Fibroblast of pulmonary artery (primary cell): Measurements from ENCODE around the gene SYNGR4.

Source experiments
- DNase-seq: peaks from one replicate; pipeline ENCODE4 v3.0.0-alpha.2; 2010; ENCODE audit warnings: low read depth
- H3K4me3 ChIP-seq: replicated peaks from 2 replicates; pipeline ENCODE4 v1.5.1; 2011; ENCODE audit warnings: low read depth, mild to moderate bottlenecking, control low read depth, low read length, moderate library complexity
- CTCF ChIP-seq: IDR thresholded peaks from 2 replicates; pipeline ENCODE4 v1.5.1; 2011; ENCODE audit warnings: mild to moderate bottlenecking, control low read depth, low read length, inconsistent platforms; ENCODE audit errors: missing control alignments

Gene SYNGR4

GRCh38 chr19:48397263-48398101 lies 33.3 kb downstream of the SYNGR4 start:
- no peak for TF ChIP-seq CTCF
- peak overlapping the region; percentile 60 for H3K4me3 ChIP-seq
- DNase-seq, result no peak

DNA sequence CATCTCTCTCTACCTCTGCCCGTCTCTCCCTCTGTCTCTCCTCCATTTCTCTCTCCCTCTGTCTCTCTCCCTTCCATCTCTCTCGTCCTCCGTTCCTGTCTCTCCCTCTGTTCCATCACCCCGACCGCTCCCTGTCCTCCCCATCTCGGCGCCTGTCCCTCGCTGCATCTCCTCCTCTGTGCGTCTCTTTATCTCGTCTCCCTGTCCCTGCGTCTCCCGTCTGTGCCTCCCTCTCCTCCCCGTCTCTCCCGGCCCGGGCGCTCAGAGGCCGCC lies 33.9 kb downstream of the SYNGR4 start:
- TF ChIP-seq CTCF, result no peak
- H3K4me3 ChIP-seq, result peak overlapping the region; percentile 60
- DNase-seq, result no peak

DNA sequence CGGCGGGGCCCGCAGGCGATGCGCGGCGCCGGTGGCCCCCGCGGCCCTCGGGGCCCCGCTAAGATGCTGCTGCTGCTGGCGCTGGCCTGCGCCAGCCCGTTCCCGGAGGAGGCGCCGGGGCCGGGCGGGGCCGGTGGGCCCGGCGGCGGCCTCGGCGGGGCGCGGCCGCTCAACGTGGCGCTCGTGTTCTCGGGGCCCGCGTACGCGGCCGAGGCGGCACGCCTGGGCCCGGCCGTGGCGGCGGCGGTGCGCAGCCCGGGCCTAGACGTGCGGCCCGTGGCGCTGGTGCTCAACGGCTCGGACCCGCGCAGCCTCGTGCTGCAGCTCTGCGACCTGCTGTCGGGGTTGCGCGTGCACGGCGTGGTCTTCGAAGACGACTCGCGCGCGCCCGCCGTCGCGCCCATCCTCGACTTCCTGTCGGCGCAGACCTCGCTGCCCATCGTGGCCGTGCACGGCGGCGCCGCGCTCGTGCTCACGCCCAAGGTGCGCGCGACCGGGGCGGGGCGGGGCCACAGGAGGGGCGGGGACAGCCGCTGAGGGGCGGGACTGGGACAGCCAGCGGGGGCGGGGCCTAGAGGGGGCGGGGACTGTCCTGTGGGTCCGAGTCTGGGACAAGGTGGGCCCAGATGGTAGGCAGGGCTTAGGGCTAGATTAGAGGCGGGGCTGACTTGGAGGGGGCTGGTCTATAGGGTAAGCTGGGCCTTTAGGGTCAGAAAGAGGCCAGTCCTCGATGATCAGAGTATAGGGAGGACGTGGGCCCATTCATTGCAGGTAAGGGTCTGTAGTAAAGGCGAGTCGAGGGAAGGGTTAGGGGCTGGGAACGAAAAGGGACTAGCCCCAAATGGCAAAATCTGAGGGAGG lies 34.4 kb downstream of the SYNGR4 start:
- DNase-seq, result peak; percentile 87
- peak overlapping the region; percentile 60 for H3K4me3 ChIP-seq
- TF ChIP-seq CTCF, result no peak

DNA sequence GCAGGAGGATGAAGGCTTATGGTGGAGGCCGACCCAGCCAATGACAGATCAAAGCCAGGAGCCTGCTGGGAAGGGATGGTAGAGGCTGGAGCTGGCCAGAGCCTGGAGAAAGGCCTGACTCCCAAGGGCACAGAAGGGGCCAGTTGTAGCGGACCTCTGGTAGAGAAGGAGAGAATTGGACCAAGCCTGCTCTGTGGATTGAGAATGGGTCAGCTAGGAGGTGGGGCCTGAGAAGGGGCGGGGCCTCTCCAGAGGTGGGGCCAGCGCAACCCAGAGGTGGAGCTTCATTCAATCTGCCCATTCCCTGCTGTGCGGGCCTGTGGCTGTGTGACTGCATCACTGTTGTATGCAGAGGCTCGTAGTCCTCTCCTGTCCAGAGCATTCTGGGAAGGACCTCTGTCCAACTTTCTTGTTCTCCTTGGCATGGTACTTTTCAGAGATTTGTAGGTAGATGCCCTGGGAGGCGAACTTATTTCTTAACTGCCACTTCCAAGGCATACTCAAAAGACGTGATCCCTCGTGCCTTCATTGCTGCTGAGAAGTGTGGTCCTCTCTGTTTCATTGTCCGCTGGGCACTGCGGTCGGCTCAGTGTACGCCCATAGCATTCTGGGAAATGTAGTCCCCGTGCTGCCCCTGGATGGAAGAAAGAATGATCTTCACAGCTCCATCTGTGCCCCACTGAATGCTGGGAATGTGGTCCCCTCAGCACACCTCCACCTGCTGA lies 36.0 kb downstream of the SYNGR4 start:
- DNase-seq, result peak; percentile 65
- no peak overlapping the region for H3K4me3 ChIP-seq
- no peak for TF ChIP-seq CTCF

DNA sequence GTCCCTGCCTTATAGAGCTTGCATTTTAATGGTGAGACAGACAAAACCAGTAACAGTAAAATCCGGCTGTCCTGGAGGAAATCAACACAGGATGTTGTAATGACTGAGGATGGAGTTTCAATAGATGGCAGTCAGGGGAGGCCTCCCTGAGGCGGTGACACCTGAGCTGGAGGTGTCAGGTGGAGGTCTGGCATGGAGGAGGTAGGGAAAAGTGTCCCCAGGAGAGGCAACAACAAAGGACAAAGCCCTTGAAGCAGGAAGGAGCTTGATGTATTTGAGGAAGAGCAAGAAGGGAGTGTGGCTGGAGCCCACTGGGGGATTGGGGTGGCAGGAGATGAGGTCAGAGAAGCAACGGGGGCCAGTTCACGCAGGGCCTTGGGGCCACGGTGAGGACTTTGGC lies 37.1 kb downstream of the SYNGR4 start:
- no peak for DNase-seq
- TF ChIP-seq CTCF, result no peak
- no peak overlapping the region for H3K4me3 ChIP-seq

DNA sequence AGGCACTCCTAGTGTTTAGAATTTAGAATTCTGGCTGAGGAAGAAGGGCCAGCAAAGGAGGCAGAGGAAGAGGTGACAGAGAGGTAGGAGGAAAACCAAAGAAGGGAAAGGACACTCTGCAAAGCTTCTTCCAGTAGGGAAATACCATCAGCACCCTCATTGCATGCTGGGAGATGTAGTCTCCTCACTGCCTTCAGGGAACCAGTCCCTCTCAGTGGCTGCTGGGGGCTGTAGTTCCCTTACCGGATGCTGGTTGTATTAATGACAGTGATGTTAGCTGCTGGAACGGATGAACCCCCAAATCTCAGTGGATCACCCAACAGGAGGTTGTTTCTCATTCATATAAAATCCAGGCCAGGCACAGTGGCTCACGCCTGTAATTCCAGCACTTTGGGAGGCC lies 39.4 kb downstream of the SYNGR4 start:
- no peak overlapping the region for H3K4me3 ChIP-seq
- DNase-seq, result peak; percentile 72
- no peak for TF ChIP-seq CTCF
